ENCODE measurements around the gene POLG2. TPM values are rescaled to one million over a fixed set of nuclear protein-coding genes. Genes with fewer than 3 reads are reported as not detected.

Gene POLG2
- total and polyA plus RNA-seq, 8 donors = 4.8 to 12.9 (median 7.6) TPM

- 93 to 97% methylated on average over 6 of the region's 6 CpGs for WGBS, 2 donors
- TF ChIP-seq CTCF (IDR thresholded peaks at IDR 0.05) = no peak
- no peak overlapping the region for H3K4me3 ChIP-seq
- FAIRE-seq (no peak), ATAC-seq (no peak), DNase-seq (no peak)
- no peaks in the 10 kb centered on the region for H3K9me3 ChIP-seq
- H3K4me1 ChIP-seq = no peaks in the 10 kb centered on the region
- no peak overlapping the region for H3K27ac ChIP-seq
- no peaks in the 10 kb centered on the region for H3K27me3 ChIP-seq
- peaks cover 0 to 82% (median 5%) of the 10 kb centered on the region in 3 donors for H3K36me3 ChIP-seq
- intact Hi-C loops (cut with DNase I) = no loop called here
Measured at GRCh38 chr17:64519601-64520000, 22.7 kb upstream of the POLG2 start.

DNA sequence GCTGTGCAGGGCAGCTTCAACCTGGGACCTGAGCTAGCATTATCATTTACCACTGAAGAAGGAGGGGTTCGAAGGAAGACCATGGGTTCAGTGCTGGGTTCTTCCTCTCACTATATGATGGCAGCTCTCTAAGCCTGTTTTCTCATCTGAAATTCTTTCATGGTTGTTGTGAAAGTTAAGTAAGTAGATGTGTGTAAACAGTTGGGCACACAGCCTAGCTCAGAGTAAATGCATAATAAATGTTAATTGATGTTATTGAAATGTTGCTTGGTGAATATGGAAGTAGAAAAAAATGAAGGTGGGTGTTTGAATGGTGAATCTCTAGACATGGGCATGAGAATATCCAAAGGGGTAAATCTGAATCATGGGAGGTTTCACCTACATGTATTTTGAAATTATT, 19.0 kb upstream of the POLG2 start:
- TF ChIP-seq CTCF (IDR thresholded peaks at IDR 0.05) = no peak
- no peak for FAIRE-seq
- DNase-seq = no peak
- WGBS, 2 donors = 85 to 93% methylated on average over 1 of the region's 1 CpG
- no peaks in the 10 kb centered on the region for H3K27me3 ChIP-seq
- intact Hi-C loops (cut with DNase I) = no loop called here
- no peaks in the 10 kb centered on the region for H3K4me1 ChIP-seq
- H3K36me3 ChIP-seq = peaks cover 0 to 70% (median 2%) of the 10 kb centered on the region in 3 donors
- no peak for ATAC-seq
- no peaks in the 10 kb centered on the region for H3K9me3 ChIP-seq
- no peak overlapping the region for H3K4me3 ChIP-seq
- no peak overlapping the region for H3K27ac ChIP-seq

DNA sequence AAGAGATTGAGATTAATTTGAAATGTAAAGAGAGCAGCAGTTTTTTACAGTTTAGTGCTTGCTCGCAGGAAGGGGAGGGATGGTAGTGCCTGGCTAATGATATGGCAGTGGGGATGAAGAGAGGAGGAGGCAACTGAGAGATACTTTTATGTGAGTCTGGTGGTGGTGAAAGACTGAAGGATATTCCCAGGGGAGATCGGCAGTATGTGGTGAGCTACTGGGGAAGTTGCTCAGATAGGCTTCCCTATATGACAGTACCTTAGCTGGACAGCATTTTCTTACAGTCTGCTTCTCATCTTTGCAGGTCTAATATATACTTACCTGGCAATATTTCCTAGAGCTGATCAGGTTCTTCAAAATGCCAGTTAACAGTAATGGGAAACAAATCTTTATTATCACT, 18.6 kb upstream of the POLG2 start:
- Histone ChIP-seq H3K4me3 (no peak overlapping the region), H3K27ac (no peak overlapping the region), H3K4me1 (no peaks in the 10 kb centered on the region), H3K27me3 (no peaks in the 10 kb centered on the region), H3K36me3 (peaks cover 0 to 73% (median 2%) of the 10 kb centered on the region in 3 donors), H3K9me3 (no peaks in the 10 kb centered on the region)
- WGBS, 2 donors = 86 to 88% methylated on average over 2 of the region's 2 CpGs
- FAIRE-seq (no peak), ATAC-seq (no peak), DNase-seq (no peak)
- intact Hi-C loops (cut with DNase I) = no loop called here
- no peak for TF ChIP-seq CTCF (IDR thresholded peaks at IDR 0.05)

- ATAC-seq (no peak), FAIRE-seq (no peak), DNase-seq (no peak)
- Histone ChIP-seq H3K27me3 (no peaks in the 10 kb centered on the region), H3K27ac (no peak overlapping the region), H3K9me3 (no peaks in the 10 kb centered on the region), H3K4me1 (peaks cover 7 to 13% (median 13%) of the 10 kb centered on the region in 3 donors), H3K4me3 (no peak overlapping the region), H3K36me3 (peaks cover 2 to 30% (median 5%) of the 10 kb centered on the region in 3 donors)
- WGBS, 2 donors = 89 to 92% methylated on average over 6 of the region's 6 CpGs
- intact Hi-C loops (cut with DNase I) = no loop called here
- no peak for TF ChIP-seq CTCF (IDR thresholded peaks at IDR 0.05)
Measured at GRCh38 chr17:64509179-64509578, 12.3 kb upstream of the POLG2 start.

GRCh38 chr17:64508683-64509082, 11.8 kb upstream of the POLG2 start:
- TF ChIP-seq CTCF (IDR thresholded peaks at IDR 0.05) = no peak
- WGBS, 2 donors = 64 to 71% methylated on average over 2 of the region's 2 CpGs
- Histone ChIP-seq H3K27me3 (no peaks in the 10 kb centered on the region), H3K4me1 (peaks cover 12 to 18% (median 18%) of the 10 kb centered on the region in 3 donors), H3K4me3 (peak overlapping the region in 1 of 4 donors; percentile 86), H3K27ac (no peak overlapping the region), H3K36me3 (peaks cover 2 to 31% (median 9%) of the 10 kb centered on the region in 3 donors), H3K9me3 (no peaks in the 10 kb centered on the region)
- FAIRE-seq (no peak), ATAC-seq (no peak), DNase-seq (no peak)
- intact Hi-C loops (cut with DNase I) = no loop called here
